Panc1 (cell line): ENCODE results near the gene MORC4. TPM values are rescaled to one million over a fixed set of nuclear protein-coding genes. Genes with fewer than 3 reads are reported as not detected.

Experiments used
- ATAC-seq: fragments of 200-7000 bp; cut with Tn5 transposase; 2 replicates; pipeline ENCODE4 v1.9.1; 2020; ENCODE audit warnings: mild to moderate bottlenecking, moderate library complexity
- BruUV-seq: library from RNA; stranded (reverse); fragments of 400-500 nt; replicated peaks from 2 replicates; lab custom pipeline; 2021; lab: Mats Ljungman, UMichigan
- CTCF ChIA-PET: fragments of 300-600 bp; sonication (Branson Sonifier 250); formaldehyde crosslinking; loops from one replicate; lab custom pipeline; 2022; ENCODE audit warnings: antibody characterized with exemption; lab: Charles Lee
- POLR2A ChIA-PET: fragments of 300-600 bp; sonication (Branson Sonifier 250); formaldehyde crosslinking; loops from one replicate; lab custom pipeline; 2022; ENCODE audit warnings: antibody characterized with exemption; lab: Charles Lee
- DNase-seq: peaks from one replicate; pipeline ENCODE4 v3.0.0-alpha.2; 2010; ENCODE audit warnings: low read depth, low spot score
- H3K27ac ChIP-seq: 2 replicates; pipeline ENCODE4 v1.5.1; 2011; ENCODE audit warnings: mild to moderate bottlenecking, low read length, inconsistent platforms
- H3K27me3 ChIP-seq: fragments of 200-500 bp; sonication (Bioruptor generic); 2 replicates; pipeline ENCODE4 v1.6.0; 2014; ENCODE audit warnings: low read length, inconsistent platforms; ENCODE audit not compliant: control insufficient read depth, insufficient read depth
- H3K36me3 ChIP-seq: fragments of 200-500 bp; sonication (Bioruptor generic); 2 replicates; pipeline ENCODE4 v1.5.1; 2014; ENCODE audit warnings: inconsistent platforms, mild to moderate bottlenecking, low read length, moderate library complexity; ENCODE audit not compliant: control insufficient read depth, insufficient read depth
- H3K4me1 ChIP-seq: 2 replicates; pipeline ENCODE4 v1.5.1; 2011; ENCODE audit warnings: inconsistent platforms, mild to moderate bottlenecking, low read length, moderate library complexity; ENCODE audit not compliant: control insufficient read depth, insufficient read depth
- H3K4me3 ChIP-seq, 2 experiments: 2 replicates each; pipeline ENCODE4 v1.5.1; 2011 to 2012; ENCODE audit warnings: low read depth in 2 of 2, low read length in 2 of 2, mild to moderate bottlenecking in 2 of 2, inconsistent platforms in 1 of 2, moderate library complexity in 1 of 2
- H3K9me3 ChIP-seq: fragments of 200-500 bp; sonication (Bioruptor generic); 2 replicates; pipeline ENCODE4 v1.5.1; 2014; ENCODE audit warnings: low read depth, mild to moderate bottlenecking, inconsistent platforms, low read length, moderate library complexity; ENCODE audit not compliant: control insufficient read depth, insufficient read depth
- CTCF ChIP-seq: fragments of 450-650 bp; IDR thresholded peaks from 2 replicates; pipeline ENCODE4 v1.5.1; 2017; ENCODE audit warnings: mild to moderate bottlenecking
- POLR2AphosphoS5 ChIP-seq: IDR thresholded peaks from 2 replicates; pipeline ENCODE4 v1.6.1; 2012; ENCODE audit warnings: mild to moderate bottlenecking, low read depth, low read length, moderate library complexity
- REST ChIP-seq, 2 experiments: IDR thresholded peaks; 2 replicates each; pipeline ENCODE4 v1.6.1; 2011 to 2012; ENCODE audit warnings: low read depth in 2 of 2, control low read depth in 1 of 2, low read length in 1 of 2, mild to moderate bottlenecking in 1 of 2, moderate library complexity in 1 of 2; ENCODE audit not compliant: insufficient read depth in 1 of 2
- SIN3A ChIP-seq: IDR thresholded peaks from 2 replicates; pipeline ENCODE4 v1.6.1; 2012; ENCODE audit warnings: low read depth, mild to moderate bottlenecking, low read length, moderate library complexity, borderline replicate concordance; ENCODE audit not compliant: insufficient read depth
- TCF7L2 ChIP-seq: IDR thresholded peaks from 2 replicates; pipeline ENCODE4 v1.6.1; 2011; ENCODE audit warnings: mild to moderate bottlenecking, low read depth, low read length, inconsistent platforms
- in situ Hi-C: cut with HindIII; loops from 2 replicates; pipeline ENCODE4 v1.10.0; 2016; ENCODE audit warnings: low sequenced_read_pairs, low pct_unique_long_range_greater_than_20kb
- intact Hi-C: fragments of 100-400 bp; cut with micrococcal nuclease; formaldehyde crosslinking; loops from one replicate; pipeline ENCODE4 v1.10.0; 2022; ENCODE audit not compliant: unreplicated experiment
- total RNA-seq: library from RNA; stranded (reverse); gene quantifications from one replicate; pipeline ENCODE4 v1.2.1, GENCODE V29; 2021; ENCODE audit not compliant: unreplicated experiment

The MORC4 gene
- total RNA-seq, 1 experiment from 2014 or later = 7.4 TPM

- POLR2A ChIA-PET = no interaction called here
- H3K27ac ChIP-seq = no peak overlapping the region
These were observed 96.0 kb downstream of the MORC4 start for GRCh38 chrX:106903856-106904528.

GRCh38 chrX:106903291-106903824 is 96.7 kb downstream of the MORC4 start, which contains the start of gene RIPPLY1:
TSS of gene RIPPLY1 (minus strand) at chrX:106903341. CDS start at chrX:106903287, 54 bp downstream.
- DNase-seq (no peak), ATAC-seq (no peak)
- BruUV-seq = no TSS peak
- Histone ChIP-seq H3K9me3 (no peaks in the 10 kb centered on the region), H3K4me3 (no peak within 1 kb of the TSS), H3K4me1 (no peaks in the 10 kb centered on the region), H3K27me3 (no peaks in the 10 kb centered on the region), H3K36me3 (no peaks in the 10 kb centered on the region), H3K27ac (no peak within 1 kb of the TSS)
- TF ChIP-seq SIN3A = no peak
- no peak for TF ChIP-seq POLR2AphosphoS5
- no peak for TF ChIP-seq CTCF
- no peak for TF ChIP-seq TCF7L2
- no peak for TF ChIP-seq REST (IDR thresholded peaks at IDR 0.05; ENCODE audit: insufficient read depth in 1 of 2, low read depth in 2 of 2, low read length in 1 of 2)
- ChIA-PET CTCF (no interaction called here), POLR2A (no interaction called here)
- intact Hi-C loops (no loop called here), in situ Hi-C loops (no loop called here)

More at GRCh38 chrX:106903856-106904528, 96.0 kb downstream of the MORC4 start:
- DNase-seq (no peak), ATAC-seq (no peak)
- CTCF ChIA-PET = no interaction called here
- no peak for TF ChIP-seq REST (IDR thresholded peaks at IDR 0.05; ENCODE audit: insufficient read depth in 1 of 2, low read depth in 2 of 2, low read length in 1 of 2)
- TF ChIP-seq POLR2AphosphoS5 = no peak
- no peak for TF ChIP-seq CTCF
- no peak for TF ChIP-seq TCF7L2
- TF ChIP-seq SIN3A = no peak
- H3K4me3 ChIP-seq = no peak overlapping the region
- no TSS peak for BruUV-seq
- no peaks in the 10 kb centered on the region for H3K4me1 ChIP-seq
- intact Hi-C loops = no loop called here
- H3K9me3 ChIP-seq = no peaks in the 10 kb centered on the region
- in situ Hi-C loops = no loop called here
- H3K36me3 ChIP-seq = no peaks in the 10 kb centered on the region
- H3K27me3 ChIP-seq = no peaks in the 10 kb centered on the region
